Loucy (cell line): Measurements from ENCODE around the gene CNTN1.

Experiments
- H2AFZ ChIP-seq: fragments of 200-600 bp; sonication (generic); 2 replicates; pipeline ENCODE4 v1.6.0; 2016; ENCODE audit warnings: antibody characterized with exemption, mild to moderate bottlenecking, low read length, moderate library complexity
- H3F3A ChIP-seq: fragments of 200-600 bp; 2 replicates; pipeline ENCODE4 v1.6.0; 2016; ENCODE audit warnings: antibody characterized with exemption, low read depth, mild to moderate bottlenecking
- H3K27me3 ChIP-seq: fragments of 200-600 bp; sonication (generic); 2 replicates; pipeline ENCODE4 v1.6.1; 2014; ENCODE audit warnings: low read length, mild to moderate bottlenecking; ENCODE audit not compliant: insufficient read depth, poor library complexity, severe bottlenecking
- H3K36me3 ChIP-seq: fragments of 200-600 bp; sonication (generic); 2 replicates; pipeline ENCODE4 v1.6.1; 2016; ENCODE audit warnings: low read length; ENCODE audit not compliant: insufficient read depth
- H3K4me1 ChIP-seq: fragments of 200-600 bp; sonication (generic); 2 replicates; pipeline ENCODE4 v1.5.1; 2014; ENCODE audit warnings: low read length, mild to moderate bottlenecking; ENCODE audit not compliant: insufficient read depth, poor library complexity, severe bottlenecking
- H3K4me2 ChIP-seq: fragments of 200-600 bp; sonication (generic); 2 replicates; pipeline ENCODE4 v1.6.0; 2014; ENCODE audit warnings: antibody characterized with exemption, low read length, low read depth, mild to moderate bottlenecking; ENCODE audit not compliant: poor library complexity, severe bottlenecking
- H3K4me3 ChIP-seq: fragments of 200-600 bp; sonication (generic); 2 replicates; pipeline ENCODE4 v1.5.1; 2014; ENCODE audit warnings: low read length, mild to moderate bottlenecking, mixed read lengths; ENCODE audit not compliant: poor library complexity, severe bottlenecking
- H3K79me2 ChIP-seq: fragments of 200-600 bp; sonication (generic); 2 replicates; pipeline ENCODE4 v1.6.1; 2014; ENCODE audit warnings: low read length; ENCODE audit not compliant: insufficient read depth
- H3K9ac ChIP-seq: fragments of 200-600 bp; sonication (generic); 2 replicates; pipeline ENCODE4 v1.6.0; 2014; ENCODE audit warnings: mild to moderate bottlenecking, low read depth, low read length, moderate library complexity; ENCODE audit not compliant: poor library complexity, severe bottlenecking
- H3K9me2 ChIP-seq: fragments of 200-600 bp; sonication (generic); replicated peaks from 2 replicates; pipeline ENCODE4 v1.6.1; 2016; ENCODE audit warnings: low read depth, low read length, mixed read lengths
- H3K9me3 ChIP-seq: fragments of 200-600 bp; sonication (generic); 2 replicates; pipeline ENCODE4 v1.6.1; 2014; ENCODE audit warnings: mild to moderate bottlenecking, antibody characterized with exemption, low read length, low read depth; ENCODE audit not compliant: insufficient read depth
- H4K20me1 ChIP-seq: fragments of 200-600 bp; sonication (generic); 2 replicates; pipeline ENCODE4 v1.6.0; 2014; ENCODE audit warnings: antibody characterized with exemption, low read length, mild to moderate bottlenecking; ENCODE audit not compliant: insufficient read depth, poor library complexity, severe bottlenecking
- CTCF ChIP-seq: fragments of 200-600 bp; sonication (generic); conservative IDR thresholded peaks from 2 replicates; pipeline ENCODE4 v1.5.1; 2014; ENCODE audit warnings: mild to moderate bottlenecking, antibody characterized with exemption, low read length
- EZH2phosphoT487 ChIP-seq: fragments of 200-600 bp; IDR thresholded peaks from 2 replicates; pipeline ENCODE4 v1.6.1; 2018; ENCODE audit warnings: antibody characterized with exemption, mild to moderate bottlenecking, moderate library complexity, borderline replicate concordance

Gene CNTN1

GRCh38 chr12:40820794-40821484 is 128.7 kb downstream of the CNTN1 start:
- Histone ChIP-seq H3K4me3 (no peak overlapping the region), H3K9ac (no peak overlapping the region), H3K79me2 (no peaks in the 10 kb centered on the region), H3K4me2 (no peak overlapping the region), H3K9me2 (no peaks in the 10 kb centered on the region), H3F3A (no peaks in the 10 kb centered on the region), H3K36me3 (no peaks in the 10 kb centered on the region), H3K27me3 (no peaks in the 10 kb centered on the region), H4K20me1 (no peaks in the 10 kb centered on the region), H3K9me3 (no peaks in the 10 kb centered on the region), H2AFZ (no peak overlapping the region), H3K4me1 (no peaks in the 10 kb centered on the region)
- TF ChIP-seq CTCF (no peak), EZH2phosphoT487 (no peak)

- Histone ChIP-seq H3K4me3 (no peak overlapping the region), H3K4me2 (no peak overlapping the region), H3K27me3 (no peaks in the 10 kb centered on the region), H3K9ac (no peak overlapping the region), H3F3A (no peaks in the 10 kb centered on the region), H3K4me1 (no peaks in the 10 kb centered on the region), H3K9me2 (no peaks in the 10 kb centered on the region), H2AFZ (no peak overlapping the region), H3K36me3 (no peaks in the 10 kb centered on the region), H3K79me2 (no peaks in the 10 kb centered on the region), H3K9me3 (no peaks in the 10 kb centered on the region), H4K20me1 (no peaks in the 10 kb centered on the region)
- TF ChIP-seq CTCF (no peak), EZH2phosphoT487 (no peak)
These were observed 132.9 kb downstream of the CNTN1 start for GRCh38 chr12:40825156-40825555.

GRCh38 chr12:40827683-40828592 is 135.7 kb downstream of the CNTN1 start:
- H3K4me2 ChIP-seq: no peak overlapping the region
- H3K4me3 ChIP-seq: no peak overlapping the region
- no peaks in the 10 kb centered on the region for H3K79me2 ChIP-seq
- no peaks in the 10 kb centered on the region for H4K20me1 ChIP-seq
- no peak overlapping the region for H3K9ac ChIP-seq
- no peak for TF ChIP-seq CTCF
- TF ChIP-seq EZH2phosphoT487: no peak
- no peaks in the 10 kb centered on the region for H3K9me2 ChIP-seq
- H3K9me3 ChIP-seq: no peaks in the 10 kb centered on the region
- no peaks in the 10 kb centered on the region for H3K27me3 ChIP-seq
- no peaks in the 10 kb centered on the region for H3F3A ChIP-seq
- no peaks in the 10 kb centered on the region for H3K4me1 ChIP-seq
- no peak overlapping the region for H2AFZ ChIP-seq
- no peaks in the 10 kb centered on the region for H3K36me3 ChIP-seq
